Duodenal mucosa (tissue), 2 donors: ENCODE data around the gene CFD.

Source experiments
- H3K27ac ChIP-seq: one replicate; pipeline ENCODE4 v1.7.0; 2013; ENCODE audit warnings: low read depth, low read length
- H3K27me3 ChIP-seq, 2 donors: one replicate each; pipeline ENCODE4 v1.7.0; 2013; ENCODE audit warnings: low read length in 2 of 2, control low read depth in 1 of 2; ENCODE audit not compliant: insufficient read depth in 2 of 2, control insufficient read depth in 1 of 2
- H3K36me3 ChIP-seq, 2 donors: one replicate each; pipeline ENCODE4 v1.7.0; 2013; ENCODE audit warnings: low read length in 2 of 2, control low read depth in 1 of 2; ENCODE audit not compliant: insufficient read depth in 2 of 2, control insufficient read depth in 1 of 2
- H3K4me1 ChIP-seq, 2 donors: one replicate each; pipeline ENCODE4 v1.7.0; 2013; ENCODE audit warnings: low read length in 2 of 2, control low read depth in 1 of 2; ENCODE audit not compliant: insufficient read depth in 2 of 2, control insufficient read depth in 1 of 2
- H3K4me3 ChIP-seq, 2 donors: one replicate each; pipeline ENCODE4 v1.7.0; 2013; ENCODE audit warnings: low read length in 2 of 2, low read depth in 1 of 2
- H3K9ac ChIP-seq, 2 donors: one replicate each; pipeline ENCODE4 v1.7.0; 2013; ENCODE audit warnings: low read length in 2 of 2, low read depth in 1 of 2
- H3K9me3 ChIP-seq, 2 donors: one replicate each; pipeline ENCODE4 v1.7.0; 2013; ENCODE audit warnings: low read length in 2 of 2, control low read depth in 1 of 2; ENCODE audit not compliant: control insufficient read depth in 1 of 2

CFD gene

GRCh38 chr19:881385-882071 lies 22.1 kb downstream of the CFD start:
- H3K9me3 ChIP-seq: no peaks in the 10 kb centered on the region
- H3K36me3 ChIP-seq: peaks cover 24 to 56% of the 10 kb centered on the region in 2 donors

GRCh38 chr19:882871-883497 lies 23.5 kb downstream of the CFD start:
- no peak overlapping the region for H3K9ac ChIP-seq
- H3K9me3 ChIP-seq: no peaks in the 10 kb centered on the region
- H3K27ac ChIP-seq: no peak overlapping the region
- no peaks in the 10 kb centered on the region for H3K27me3 ChIP-seq
- peaks cover 24 to 58% of the 10 kb centered on the region in 2 donors for H3K36me3 ChIP-seq
- no peak overlapping the region for H3K4me3 ChIP-seq
- no peaks in the 10 kb centered on the region for H3K4me1 ChIP-seq

More at GRCh38 chr19:881385-882071, 22.1 kb downstream of the CFD start:
- H3K4me1 ChIP-seq: no peaks in the 10 kb centered on the region
- H3K27me3 ChIP-seq: no peaks in the 10 kb centered on the region
- no peak overlapping the region for H3K27ac ChIP-seq
- H3K4me3 ChIP-seq: no peak overlapping the region
- no peak overlapping the region for H3K9ac ChIP-seq

GRCh38 chr19:883661-884211 lies 24.3 kb downstream of the CFD start:
- no peak overlapping the region for H3K27ac ChIP-seq
- H3K9ac ChIP-seq: no peak overlapping the region
- no peaks in the 10 kb centered on the region for H3K27me3 ChIP-seq
- no peaks in the 10 kb centered on the region for H3K4me1 ChIP-seq
- H3K9me3 ChIP-seq: no peaks in the 10 kb centered on the region
- no peak overlapping the region for H3K4me3 ChIP-seq
- peaks cover 24 to 62% of the 10 kb centered on the region in 2 donors for H3K36me3 ChIP-seq

- Histone ChIP-seq H3K27ac (no peak overlapping the region), H3K9ac (no peak overlapping the region), H3K4me1 (no peaks in the 10 kb centered on the region), H3K36me3 (peaks cover 30 to 64% of the 10 kb centered on the region in 2 donors), H3K9me3 (no peaks in the 10 kb centered on the region), H3K4me3 (no peak overlapping the region), H3K27me3 (no peaks in the 10 kb centered on the region)
Measured at GRCh38 chr19:884420-885211, 25.2 kb downstream of the CFD start.

GRCh38 chr19:885536-886224 lies 26.2 kb downstream of the CFD start:
- H3K27ac ChIP-seq: no peak overlapping the region
- no peaks in the 10 kb centered on the region for H3K27me3 ChIP-seq
- H3K9me3 ChIP-seq: no peaks in the 10 kb centered on the region
- H3K36me3 ChIP-seq: peaks cover 32 to 71% of the 10 kb centered on the region in 2 donors
- H3K4me1 ChIP-seq: no peaks in the 10 kb centered on the region
- H3K9ac ChIP-seq: no peak overlapping the region
- H3K4me3 ChIP-seq: no peak overlapping the region

- Histone ChIP-seq H3K27me3 (no peaks in the 10 kb centered on the region), H3K4me1 (peaks cover 2 to 3% of the 10 kb centered on the region in 2 donors), H3K27ac (no peak overlapping the region), H3K4me3 (no peak overlapping the region), H3K9ac (no peak overlapping the region), H3K36me3 (peaks cover 20 to 60% of the 10 kb centered on the region in 2 donors), H3K9me3 (no peaks in the 10 kb centered on the region)
Measured at GRCh38 chr19:887072-887471, 27.6 kb downstream of the CFD start.

GRCh38 chr19:887599-887998 lies 28.1 kb downstream of the CFD start:
- Histone ChIP-seq H3K27me3 (no peaks in the 10 kb centered on the region), H3K36me3 (peaks cover 14 to 54% of the 10 kb centered on the region in 2 donors), H3K9me3 (no peaks in the 10 kb centered on the region)

GRCh38 chr19:888581-889385 lies 29.3 kb downstream of the CFD start:
- Histone ChIP-seq H3K9me3 (no peaks in the 10 kb centered on the region), H3K4me1 (peaks cover 4 to 5% of the 10 kb centered on the region in 2 donors), H3K27ac (no peak overlapping the region), H3K9ac (no peak overlapping the region), H3K27me3 (no peaks in the 10 kb centered on the region), H3K36me3 (peaks cover 12 to 51% of the 10 kb centered on the region in 2 donors), H3K4me3 (no peak overlapping the region)

More at GRCh38 chr19:887599-887998, 28.1 kb downstream of the CFD start:
- Histone ChIP-seq H3K27ac (no peak overlapping the region), H3K4me3 (no peak overlapping the region), H3K4me1 (peaks cover 4 to 5% of the 10 kb centered on the region in 2 donors), H3K9ac (no peak overlapping the region)

- H3K36me3 ChIP-seq: peaks cover 12 to 49% of the 10 kb centered on the region in 2 donors
Measured at GRCh38 chr19:889662-890295, 30.3 kb downstream of the CFD start.

More at GRCh38 chr19:889662-890295, 30.3 kb downstream of the CFD start:
- no peaks in the 10 kb centered on the region for H3K27me3 ChIP-seq
- no peak overlapping the region for H3K27ac ChIP-seq
- no peaks in the 10 kb centered on the region for H3K9me3 ChIP-seq
- peaks cover 4 to 5% of the 10 kb centered on the region in 2 donors for H3K4me1 ChIP-seq
- H3K4me3 ChIP-seq: no peak overlapping the region
- H3K9ac ChIP-seq: no peak overlapping the region
